Suprapubic skin (tissue), 4 donors: ENCODE measurements around the gene OR5AL1.

ENCODE experiments used
- EP300 ChIP-seq: sonication (generic); formaldehyde crosslinking; IDR thresholded peaks from one replicate; pipeline ENCODE4 v1.6.1; 2017; ENCODE audit warnings: antibody characterized with exemption
- POLR2A ChIP-seq, 2 donors: fragments of 450-650 bp; IDR thresholded peaks; one replicate each; pipeline ENCODE4 v1.6.1; 2017; ENCODE audit warnings: antibody characterized with exemption in 2 of 2, mild to moderate bottlenecking in 2 of 2, moderate library complexity in 2 of 2
- POLR2AphosphoS5 ChIP-seq, 3 donors: sonication (generic); formaldehyde crosslinking; IDR thresholded peaks; one replicate each; pipeline ENCODE4 v1.6.1; 2017; ENCODE audit warnings: antibody characterized with exemption in 3 of 3
- TF ChIP-seq, protein P1 (sequence below), 2 donors: fragments of 200-600 bp in 1 of 2; fragments of 450-650 bp in 1 of 2; sonication (generic) in 1 of 2; IDR thresholded peaks; one replicate each; pipeline ENCODE4 v1.5.1; 2016 to 2019; ENCODE audit warnings: antibody characterized with exemption in 2 of 2, mild to moderate bottlenecking in 1 of 2, moderate library complexity in 1 of 2

DNA sequence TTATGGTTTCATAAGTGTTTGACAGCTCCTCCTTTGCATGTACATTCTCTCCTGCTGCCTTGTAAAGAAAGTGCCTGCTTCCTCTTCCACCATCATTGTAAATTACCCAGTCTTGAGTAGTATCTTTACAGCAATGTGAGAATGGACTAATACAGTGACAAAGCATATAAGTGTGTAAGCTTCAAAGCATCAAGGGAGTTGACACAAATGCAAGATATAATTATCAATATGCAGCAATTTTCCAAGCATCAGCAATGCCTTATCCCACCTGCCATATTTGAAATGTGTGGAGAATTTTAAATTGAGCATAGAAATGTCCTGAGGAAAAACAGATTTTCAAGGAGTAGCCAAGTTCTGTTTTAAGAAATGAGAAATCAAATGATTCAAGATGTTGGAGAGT lies 1.7 kb upstream of the OR5AL1 start:
- TF ChIP-seq POLR2A (IDR thresholded peaks at IDR 0.05) (no peak), EP300 (no peak), POLR2AphosphoS5 (IDR thresholded peaks at IDR 0.05) (no peak)
- TF ChIP-seq, protein P1, sequence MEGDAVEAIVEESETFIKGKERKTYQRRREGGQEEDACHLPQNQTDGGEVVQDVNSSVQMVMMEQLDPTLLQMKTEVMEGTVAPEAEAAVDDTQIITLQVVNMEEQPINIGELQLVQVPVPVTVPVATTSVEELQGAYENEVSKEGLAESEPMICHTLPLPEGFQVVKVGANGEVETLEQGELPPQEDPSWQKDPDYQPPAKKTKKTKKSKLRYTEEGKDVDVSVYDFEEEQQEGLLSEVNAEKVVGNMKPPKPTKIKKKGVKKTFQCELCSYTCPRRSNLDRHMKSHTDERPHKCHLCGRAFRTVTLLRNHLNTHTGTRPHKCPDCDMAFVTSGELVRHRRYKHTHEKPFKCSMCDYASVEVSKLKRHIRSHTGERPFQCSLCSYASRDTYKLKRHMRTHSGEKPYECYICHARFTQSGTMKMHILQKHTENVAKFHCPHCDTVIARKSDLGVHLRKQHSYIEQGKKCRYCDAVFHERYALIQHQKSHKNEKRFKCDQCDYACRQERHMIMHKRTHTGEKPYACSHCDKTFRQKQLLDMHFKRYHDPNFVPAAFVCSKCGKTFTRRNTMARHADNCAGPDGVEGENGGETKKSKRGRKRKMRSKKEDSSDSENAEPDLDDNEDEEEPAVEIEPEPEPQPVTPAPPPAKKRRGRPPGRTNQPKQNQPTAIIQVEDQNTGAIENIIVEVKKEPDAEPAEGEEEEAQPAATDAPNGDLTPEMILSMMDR (IDR thresholded peaks at IDR 0.05): no peak
